HG03060 (cell line): ENCODE measurements around the gene BCL2L11.

Source experiments
- ATAC-seq: cut with Tn5 transposase; IDR thresholded peaks from one replicate; pipeline ENCODE4 v1.9.1; 2021; ENCODE audit warnings: low read depth, moderate number of reproducible peaks; ENCODE audit not compliant: unreplicated experiment

BCL2L11 gene

DNA sequence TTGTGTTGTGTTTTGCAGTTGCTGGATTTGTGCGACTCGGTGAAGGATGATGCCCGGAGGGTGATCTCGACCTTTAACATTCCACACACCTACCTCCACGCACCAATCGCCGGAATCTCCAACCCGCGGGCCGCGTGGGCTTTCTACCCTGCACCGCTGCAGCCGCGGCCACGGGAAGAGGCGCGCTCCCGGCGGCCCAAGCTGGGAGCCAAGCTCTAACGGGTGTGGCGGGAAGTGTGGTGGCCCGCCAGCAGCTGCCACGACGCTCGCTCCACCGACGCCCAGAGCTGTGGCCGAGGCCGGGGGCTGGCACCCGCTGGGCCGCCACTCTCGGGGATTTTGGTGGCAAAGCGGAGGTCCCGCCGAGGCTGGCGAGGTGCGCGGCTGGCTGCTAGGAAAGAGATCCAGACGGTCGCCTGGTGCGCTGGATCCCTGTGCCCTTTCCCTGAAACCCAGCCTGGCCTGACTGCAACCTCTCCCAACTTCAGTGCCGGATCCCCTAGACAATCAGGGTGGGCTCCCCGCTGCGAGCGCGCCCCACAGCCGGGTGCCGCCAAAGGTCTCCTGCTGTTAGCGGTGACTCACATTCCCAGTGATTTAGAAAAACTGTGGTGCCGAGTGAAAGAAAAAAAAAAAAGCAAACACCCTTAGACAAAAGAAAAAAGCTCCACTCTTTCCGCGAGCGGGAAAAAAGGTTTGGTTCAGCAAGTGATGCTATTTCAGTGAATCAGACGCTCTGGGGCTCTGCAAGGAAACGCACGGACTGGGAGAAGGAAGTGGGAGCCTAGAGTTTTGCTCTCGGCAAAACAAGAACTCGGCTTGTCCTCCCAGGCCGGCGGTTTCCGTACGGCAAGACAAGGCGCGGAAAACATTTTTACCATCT lies 2.9 kb upstream of the BCL2L11 start:
- no peak for ATAC-seq

DNA sequence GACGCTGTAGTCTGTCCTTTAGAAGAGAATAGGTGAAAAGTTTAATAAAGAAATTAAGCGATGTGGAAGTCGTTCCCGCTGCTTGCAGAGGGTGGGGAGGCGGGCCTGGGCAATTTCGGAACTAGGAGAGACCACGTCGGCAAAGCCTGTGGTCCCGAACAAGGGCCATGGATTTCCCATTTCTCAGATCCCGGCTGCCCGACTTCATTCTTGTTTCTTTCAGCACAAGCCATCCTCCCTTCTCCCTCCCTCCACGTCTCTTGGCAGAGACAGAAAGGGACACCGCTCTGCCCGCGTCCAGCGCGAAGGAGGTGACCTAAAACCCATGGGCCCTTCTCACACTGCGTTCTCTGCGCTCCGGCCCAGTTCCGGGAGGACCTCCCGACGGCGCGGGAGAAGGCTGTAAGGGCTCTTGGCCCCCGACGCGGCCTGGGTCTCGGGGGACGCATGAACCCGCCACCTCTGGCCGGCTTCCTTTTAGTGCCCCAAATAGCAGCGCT lies 2.2 kb upstream of the BCL2L11 start:
- ATAC-seq = no peak

DNA sequence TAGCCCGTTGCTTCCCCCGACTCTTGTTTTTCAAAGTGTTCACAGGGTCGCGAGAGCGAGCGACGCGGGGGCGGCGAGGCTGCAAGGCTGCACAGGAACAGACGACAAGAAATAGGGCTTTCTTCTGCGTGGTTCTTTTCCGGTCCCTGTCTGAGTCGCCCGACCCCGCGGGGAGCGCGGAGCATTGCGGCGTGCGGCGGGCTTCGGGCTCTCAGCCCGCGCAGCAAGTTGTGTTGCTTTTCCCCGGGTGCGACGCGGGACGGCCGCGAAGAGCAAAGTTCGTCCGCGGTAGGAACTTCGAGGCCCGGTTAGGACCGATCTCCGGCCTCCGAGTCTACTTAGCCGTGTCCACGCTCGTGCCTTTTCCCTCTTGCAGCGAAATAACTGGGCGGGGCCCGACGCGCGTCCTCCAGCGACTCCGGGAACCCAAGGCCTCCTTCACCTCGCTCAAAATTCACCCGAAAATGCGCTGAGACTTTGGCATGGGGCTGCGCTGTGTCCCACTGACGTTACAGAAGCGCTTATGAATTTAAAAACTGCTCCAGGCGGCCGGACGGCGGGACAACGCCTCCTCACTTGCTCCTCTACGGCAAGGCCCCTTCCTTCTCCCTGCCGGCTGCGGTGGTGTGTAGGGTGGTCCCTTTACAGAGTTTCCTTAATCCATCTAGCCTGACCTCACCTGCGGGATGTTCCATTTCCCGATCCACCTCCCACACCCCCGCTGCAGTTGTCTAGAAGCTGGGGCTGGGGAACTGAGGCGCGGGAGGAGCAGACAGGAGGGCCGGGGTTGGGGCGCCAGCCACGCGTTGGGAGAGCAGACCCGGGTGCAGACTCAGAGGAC lies 1.5 kb upstream of the BCL2L11 start:
- no peak for ATAC-seq

DNA sequence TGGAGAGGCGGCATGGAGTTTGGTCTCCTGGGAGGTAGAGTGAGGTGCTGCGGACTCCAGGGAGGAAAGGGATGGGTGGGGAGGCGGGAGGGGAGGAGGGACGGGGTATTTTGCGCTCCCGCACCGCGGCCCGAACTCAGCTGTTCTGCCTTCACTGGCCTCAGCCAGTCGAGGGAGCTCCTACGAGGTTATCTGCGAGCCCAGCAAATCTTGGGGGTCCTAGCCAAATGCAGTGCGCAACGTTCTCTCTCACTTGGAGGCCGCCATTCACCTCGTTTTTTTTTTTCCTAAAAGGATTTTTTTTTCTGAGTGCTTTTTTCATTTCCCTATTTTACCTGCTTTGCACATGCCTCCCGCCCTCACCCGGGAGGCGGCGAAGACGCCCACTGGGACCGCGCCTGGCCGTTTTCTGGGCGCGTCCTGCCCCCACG lies 877 bp upstream of the BCL2L11 start:
- no peak for ATAC-seq

DNA sequence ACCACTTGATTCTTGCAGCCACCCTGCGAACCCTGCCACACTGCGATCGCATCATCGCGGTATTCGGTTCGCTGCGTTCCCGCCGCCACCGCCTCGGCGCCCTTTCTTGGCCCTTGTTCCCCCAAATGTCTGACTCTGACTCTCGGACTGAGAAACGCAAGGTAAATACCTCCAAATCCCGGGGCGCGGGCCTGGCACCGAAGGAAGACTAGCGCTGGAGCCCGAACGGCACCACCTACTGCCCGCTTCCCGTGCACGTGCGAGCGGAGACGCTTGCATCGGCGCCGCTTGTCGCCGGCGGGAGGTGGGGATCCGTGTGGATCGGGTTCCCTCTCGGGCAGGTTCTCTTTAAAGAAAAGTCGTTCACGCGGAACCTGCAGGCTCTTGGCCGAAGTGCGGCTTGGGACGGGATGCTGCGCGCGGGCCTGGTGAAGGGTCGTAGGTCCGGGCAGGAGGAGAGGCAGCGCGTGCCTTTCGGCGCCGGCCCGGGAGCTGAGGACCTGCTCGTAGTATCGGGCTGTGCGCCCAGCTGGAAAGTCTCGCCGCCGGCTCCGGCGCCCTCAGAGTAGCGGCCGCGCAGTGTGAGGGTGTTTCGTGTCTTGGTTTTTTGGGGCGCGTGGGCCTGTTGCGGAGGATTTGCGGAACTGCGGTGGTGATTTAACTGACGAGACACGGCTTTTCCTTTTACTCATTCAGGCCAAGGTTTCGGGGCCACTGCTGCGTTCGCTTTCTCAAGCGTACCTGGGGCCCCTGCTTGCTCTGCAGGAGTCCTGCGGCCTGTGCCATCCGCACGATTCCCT lies 514 bp downstream of the BCL2L11 start:
- no peak for ATAC-seq

DNA sequence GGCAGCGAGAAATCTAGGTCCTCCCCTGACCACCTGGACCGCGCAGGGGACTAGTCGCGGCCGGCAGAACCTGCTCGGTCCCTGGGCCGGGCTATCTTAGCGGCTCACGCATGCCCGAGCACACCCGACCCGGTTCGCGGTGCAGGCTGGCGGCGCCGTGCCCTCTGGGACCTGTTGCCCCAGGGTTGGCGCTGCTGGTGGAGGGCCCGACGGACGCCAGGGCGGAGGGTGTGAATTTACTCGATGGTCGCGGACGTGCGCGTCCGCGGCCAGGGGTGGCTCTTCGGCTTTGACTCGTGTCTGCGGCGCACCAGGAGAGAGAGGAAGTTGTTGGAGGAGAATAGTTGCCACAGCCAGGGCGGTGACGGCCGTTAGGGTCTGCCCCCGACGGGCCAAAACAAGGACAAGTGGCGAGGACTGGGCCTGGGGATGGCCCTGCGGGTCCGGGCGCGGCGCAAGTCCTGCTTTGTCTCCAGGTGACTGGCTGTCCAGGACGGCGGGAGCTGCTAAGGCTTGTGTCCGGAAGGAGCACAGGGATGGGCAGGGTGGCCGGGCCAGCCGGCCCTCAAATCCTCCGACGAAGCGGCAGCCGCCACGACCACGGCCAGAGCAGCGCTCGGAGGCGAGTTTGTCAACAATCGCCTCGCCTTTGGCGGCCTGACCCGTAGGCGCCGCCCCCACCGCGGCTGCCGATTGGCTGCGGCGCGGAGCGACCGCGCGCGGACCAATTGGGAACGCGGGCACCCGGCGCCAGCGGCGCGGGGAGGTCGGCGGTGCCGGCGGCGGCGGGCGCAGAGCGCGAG lies 1.3 kb downstream of the BCL2L11 start:
- ATAC-seq = no peak

DNA sequence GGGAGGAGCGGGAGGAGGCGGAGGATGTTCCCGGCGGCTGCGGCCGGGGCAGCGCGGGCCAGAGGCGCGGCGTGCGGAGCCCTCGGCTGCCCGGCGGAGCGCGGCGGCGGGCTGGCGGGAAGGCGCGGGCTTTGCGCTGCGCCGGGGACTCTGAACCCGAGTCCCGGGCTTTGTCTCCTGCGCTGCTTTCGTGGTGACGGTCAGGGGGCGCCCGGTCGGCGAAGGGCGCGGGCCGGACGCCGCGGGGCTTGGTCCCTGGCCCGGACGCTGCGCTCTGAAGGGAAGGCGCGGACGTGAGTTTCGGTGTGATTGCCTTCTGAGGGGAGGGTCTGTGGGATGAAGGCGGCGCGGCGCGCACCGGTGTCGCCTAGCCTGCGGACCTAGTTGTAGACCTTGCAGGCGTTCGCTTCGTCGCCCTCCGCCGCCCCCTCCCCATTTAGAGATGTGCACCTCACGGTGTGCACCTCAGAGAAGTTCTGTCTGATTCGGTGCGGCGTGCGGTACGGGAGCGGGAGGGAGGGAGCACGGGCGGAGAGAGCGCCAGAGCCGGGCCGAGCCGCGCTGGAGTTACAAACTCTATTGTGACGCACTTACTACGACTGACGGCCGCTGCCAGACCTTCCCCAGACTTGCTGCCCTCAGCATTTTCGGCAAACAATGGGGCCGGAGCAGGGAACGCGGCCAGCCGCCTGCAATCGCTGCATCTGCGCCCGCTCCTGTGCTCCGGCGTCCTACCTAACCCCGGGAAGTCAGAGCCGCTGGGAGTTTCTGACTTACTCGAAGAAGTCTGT lies 2.1 kb downstream of the BCL2L11 start:
- ATAC-seq = no peak

DNA sequence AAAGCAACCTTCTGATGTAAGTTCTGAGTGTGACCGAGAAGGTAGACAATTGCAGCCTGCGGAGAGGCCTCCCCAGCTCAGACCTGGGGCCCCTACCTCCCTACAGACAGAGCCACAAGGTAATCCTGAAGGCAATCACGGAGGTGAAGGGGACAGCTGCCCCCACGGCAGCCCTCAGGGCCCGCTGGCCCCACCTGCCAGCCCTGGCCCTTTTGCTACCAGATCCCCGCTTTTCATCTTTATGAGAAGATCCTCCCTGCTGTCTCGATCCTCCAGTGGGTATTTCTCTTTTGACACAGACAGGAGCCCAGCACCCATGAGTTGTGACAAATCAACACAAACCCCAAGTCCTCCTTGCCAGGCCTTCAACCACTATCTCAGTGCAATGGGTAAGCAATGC lies 3.0 kb downstream of the BCL2L11 start:
- ATAC-seq = no peak

DNA sequence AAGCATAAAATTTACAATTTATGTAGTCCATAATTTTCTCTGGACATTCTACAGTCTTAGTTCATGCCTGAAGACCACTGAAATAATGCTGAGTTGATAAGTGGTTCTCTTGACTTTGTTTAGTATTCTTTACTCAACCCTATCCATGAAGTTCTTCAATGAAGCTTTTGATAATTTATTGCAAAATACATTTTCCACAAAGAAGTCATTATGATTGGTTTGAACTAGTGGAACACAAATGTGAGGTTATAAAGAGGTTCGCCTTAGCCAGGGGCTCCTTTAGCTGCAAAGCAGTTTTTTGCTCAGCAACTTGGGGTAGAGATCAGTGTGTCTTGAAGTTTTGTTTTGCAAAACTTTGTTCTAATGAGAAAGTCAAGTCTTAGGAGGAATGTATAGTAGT lies 5.9 kb downstream of the BCL2L11 start:
- ATAC-seq = no peak

DNA sequence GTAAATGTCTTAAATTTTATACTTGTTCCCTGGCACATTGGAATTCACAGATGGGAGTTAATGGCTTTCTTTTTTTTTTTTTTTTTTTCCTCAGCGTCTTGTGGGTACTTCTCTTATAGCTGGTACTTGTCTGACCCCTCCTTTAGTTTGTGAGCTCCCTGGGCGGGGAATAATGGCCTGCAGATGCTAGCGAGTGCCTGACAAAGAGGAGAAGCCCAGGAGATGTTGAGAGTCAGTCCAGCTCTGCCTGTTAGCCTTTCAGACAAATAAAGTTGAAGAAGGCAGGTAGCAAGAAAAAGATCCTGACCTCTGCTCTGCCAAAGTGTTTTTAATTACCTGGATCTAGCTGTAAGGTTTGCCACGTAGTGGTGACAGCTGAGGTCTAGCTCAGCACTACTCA lies 6.6 kb downstream of the BCL2L11 start:
- no peak for ATAC-seq

DNA sequence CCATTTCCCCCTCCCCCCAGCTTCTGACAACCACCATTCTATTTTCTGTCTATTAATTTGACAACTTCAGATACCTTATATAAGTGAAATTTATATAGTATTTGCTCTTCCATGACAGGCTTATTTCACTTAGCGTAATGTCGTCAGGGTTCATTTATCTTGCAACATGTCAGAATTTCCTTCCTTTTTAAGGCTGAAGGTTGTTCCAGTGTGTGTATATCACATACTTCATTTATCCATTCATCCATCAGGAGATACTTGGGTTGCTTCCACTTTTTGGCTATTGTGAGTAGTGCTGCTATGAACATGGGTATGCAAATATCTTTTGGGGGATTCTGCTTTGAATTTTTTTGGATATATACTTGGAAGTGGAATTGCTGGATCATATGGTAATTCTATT lies 7.4 kb downstream of the BCL2L11 start:
- no peak for ATAC-seq

DNA sequence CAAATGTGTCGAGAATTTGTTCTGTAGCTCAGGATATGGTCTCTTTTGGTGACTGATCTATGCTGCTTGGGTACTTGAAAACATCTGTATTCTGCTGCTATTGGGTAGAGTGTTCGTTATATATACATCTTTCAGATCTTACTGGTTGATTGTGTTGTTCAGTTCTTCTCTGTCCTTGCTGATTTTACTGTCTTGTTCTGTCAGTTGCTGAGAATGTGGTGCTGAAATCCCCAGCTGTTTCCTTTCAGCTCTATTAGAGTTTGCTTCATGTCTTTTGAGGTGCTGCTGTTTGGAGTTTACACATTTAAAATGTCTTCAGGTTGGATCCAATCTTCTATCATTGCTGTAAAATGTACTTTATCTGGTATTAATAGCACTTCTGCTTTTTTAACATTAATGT lies 12.9 kb downstream of the BCL2L11 start:
- ATAC-seq = no peak

DNA sequence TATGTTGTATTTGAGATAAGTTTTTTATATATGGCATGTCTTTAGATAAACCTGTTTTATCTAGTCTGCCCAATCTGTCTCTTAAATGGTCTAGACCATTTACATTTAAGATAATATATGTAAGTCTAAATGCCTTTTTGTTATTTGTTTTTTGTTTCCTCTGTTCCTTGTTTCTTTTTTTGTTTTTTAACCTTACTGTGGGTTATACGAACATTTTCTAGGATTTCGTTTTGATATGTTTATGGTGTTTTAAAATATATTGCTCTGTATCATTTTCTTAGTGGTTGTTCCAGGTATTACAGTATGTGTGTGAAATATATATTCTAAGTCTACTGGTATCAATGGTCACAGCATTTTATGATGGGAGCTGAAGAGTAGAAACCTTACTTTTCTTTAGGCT lies 13.3 kb downstream of the BCL2L11 start:
- ATAC-seq = no peak

DNA sequence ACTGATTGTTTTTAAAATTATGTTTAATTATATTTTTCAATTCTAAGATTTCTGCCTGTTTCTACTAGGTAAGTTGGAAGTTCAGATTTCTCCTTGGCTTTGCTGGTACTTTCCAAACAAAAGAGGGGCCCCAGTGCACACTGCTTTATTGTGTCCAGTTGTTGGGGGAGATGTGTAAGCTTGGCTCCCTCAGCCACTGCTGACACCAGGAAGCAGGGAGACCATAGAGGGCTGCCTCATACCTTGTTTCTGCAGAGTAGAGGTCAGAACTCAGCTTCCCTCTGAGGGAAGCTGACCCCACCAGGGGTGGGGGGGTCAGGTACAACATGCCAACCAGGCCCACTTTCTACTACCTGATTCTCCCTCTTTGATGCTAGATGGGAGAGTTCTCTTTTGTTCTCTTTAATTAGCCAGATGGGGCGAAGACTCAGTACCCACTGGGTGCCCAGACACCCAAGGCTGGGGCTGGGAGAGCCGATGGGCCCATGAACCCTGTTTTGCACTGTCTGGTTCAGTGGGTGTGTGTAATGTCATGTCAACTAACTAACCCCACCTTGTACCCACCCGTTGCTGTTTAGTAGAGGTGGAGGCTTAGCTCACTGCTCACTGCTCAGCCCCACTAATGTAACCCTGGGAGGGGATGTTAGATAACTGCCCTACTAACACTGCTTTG lies 14.7 kb downstream of the BCL2L11 start:
- ATAC-seq = no peak

DNA sequence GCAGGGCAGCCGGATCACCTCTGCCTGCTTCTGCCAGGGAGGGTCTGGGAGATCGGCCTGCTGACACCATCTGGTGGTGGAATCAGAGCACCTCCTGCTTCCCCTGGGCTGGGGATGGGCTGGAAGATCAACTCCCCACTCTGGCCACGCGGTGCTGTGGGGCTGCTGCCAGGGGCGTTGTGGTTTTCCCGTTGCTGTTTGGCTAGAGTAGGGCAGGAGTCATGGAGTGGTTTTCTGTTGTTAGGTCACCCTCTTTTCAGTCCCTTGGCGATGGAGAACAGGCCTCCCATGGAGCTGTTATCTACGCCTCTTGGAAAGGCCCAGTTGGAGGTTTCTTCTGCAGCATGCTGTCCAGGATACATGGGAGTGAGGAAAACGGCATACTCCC lies 15.2 kb downstream of the BCL2L11 start:
- ATAC-seq = no peak

DNA sequence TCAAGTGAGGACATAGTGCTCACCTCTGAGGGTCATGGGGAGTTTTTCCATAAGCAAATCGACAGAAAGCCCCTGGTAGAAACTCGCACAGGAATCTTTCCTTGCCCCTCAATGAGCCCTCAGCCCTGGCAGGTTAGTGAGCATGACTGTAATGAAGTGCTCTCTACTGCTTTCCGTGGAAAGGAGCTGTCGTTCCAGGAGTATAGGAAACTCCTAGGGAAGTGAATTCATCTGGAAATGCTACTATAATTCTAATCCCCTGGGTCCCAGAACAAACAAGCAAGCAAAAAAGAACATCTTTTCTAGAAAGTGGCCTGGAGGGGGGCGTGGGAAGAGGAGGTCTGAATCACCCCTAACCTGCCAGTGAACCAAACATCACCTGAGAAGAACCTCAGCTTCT lies 18.1 kb downstream of the BCL2L11 start:
- no peak for ATAC-seq

DNA sequence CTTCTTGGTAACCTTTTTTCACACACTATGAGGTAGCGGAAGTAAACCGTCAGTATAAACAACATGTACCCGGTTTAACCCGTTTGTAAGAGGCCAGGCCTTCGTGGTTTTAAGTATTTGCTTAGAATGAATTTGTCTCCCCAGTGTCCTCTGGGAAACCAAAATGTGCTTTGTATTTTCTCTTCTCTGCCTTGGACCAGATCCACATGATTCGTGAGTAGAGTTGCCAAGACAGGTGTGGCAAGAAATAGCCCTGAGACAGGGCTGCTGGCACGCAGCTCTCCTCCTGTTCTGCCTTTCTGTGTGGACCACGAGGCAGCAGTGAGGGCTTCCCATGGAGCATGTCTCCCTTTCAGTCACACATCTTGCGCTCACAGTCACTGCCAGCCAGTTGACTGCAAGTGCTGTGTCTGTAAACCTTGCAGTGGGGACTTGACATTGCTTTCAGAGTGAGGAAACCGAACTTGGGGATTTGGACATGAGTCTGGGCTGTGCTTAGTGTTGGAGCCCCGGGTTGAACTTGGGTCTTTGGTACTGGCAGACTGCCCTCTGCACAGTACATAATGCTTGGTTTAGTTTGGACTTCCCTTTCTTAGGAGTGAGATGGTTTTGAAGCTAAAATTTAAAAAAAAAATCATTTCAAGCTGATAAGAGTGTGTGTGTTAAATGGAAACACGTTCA lies 19.1 kb downstream of the BCL2L11 start:
- no peak for ATAC-seq

DNA sequence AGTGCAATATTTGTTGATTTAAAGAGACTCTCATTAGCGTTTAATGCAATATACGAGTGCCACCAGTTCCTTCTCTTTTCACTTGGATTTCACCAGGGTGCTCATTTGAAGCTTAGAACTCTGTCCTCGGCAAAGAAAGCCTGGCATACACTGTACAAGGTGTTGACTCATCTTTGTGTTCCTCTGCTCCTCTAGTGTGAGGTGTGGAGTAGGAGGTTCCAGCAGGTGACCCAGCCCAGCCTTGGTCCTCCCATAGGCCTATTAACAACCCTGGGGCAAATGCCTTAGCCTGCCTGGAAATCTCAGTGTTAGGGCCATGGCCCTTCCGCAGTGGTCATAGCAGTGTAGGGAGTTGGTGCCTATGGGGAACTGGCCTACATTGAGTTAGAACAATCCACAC lies 20.1 kb downstream of the BCL2L11 start:
- no peak for ATAC-seq
